ENCODE data around the gene MLH1. TPM values are rescaled to one million over a fixed set of nuclear protein-coding genes. Genes with fewer than 3 reads are reported as not detected.

Gene MLH1
- total and polyA plus RNA-seq, 10 of the 15 experiments (the other 5 are each of a cell fraction or from before 2014, with no cell fraction given), result 58.6 to 109 (median 81.4) TPM

DNA sequence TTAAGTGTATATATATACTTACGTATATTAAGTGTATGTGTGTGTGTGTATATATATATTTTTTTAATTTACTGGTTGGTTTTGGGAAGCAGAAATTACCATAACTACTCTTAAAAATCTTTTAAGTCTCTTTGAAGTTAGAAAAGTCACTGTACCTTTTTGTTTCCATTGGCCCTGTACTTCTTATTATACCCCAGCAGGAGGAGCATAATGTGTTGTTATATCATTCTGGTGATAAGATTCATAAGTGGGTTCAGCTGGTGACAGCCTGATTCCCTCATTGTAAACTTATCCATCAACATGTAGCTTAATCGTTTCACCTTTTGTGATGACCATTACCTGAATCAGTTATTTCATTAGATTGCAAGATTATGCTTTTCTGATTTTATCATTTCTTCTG lies 30.8 kb downstream of the MLH1 start (continued):
- TF ChIP-seq PBX3 (IDR thresholded peaks at IDR 0.05; ENCODE audit: insufficient replicate concordance, low read depth, low read length) (no peak), CUX1 (IDR thresholded peaks at IDR 0.05; ENCODE audit: insufficient replicate concordance, low read depth, low read length) (no peak)

- WGBS (ENCODE audit: insufficient coverage, insufficient replicate concordance, low lambda C conversion rate, missing lambda C conversion rate), result 97% methylated on average over 3 of the region's 3 CpGs
- peak; percentile 93 for ATAC-seq
- ChIA-PET RAD21 (ENCODE audit: unreplicated experiment) (interaction anchor here (0.6 to 3.2 kb wide), 20 partner anchors 12 to 1807 kb away, joined by 3 to 17 read pairs (median 4); partner anchors contain the start of genes EPM2AIP1, LRRFIP2 and MLH1), CTCF (interaction anchor here (0.6 to 3.5 kb wide), 27 partner anchors 10 to 422 kb away, joined by 3 to 51 read pairs (median 5); partner anchors contain the start of genes EPM2AIP1 and MLH1), SMC1A (ENCODE audit: uncharacterized antibody, unreplicated experiment) (interaction anchor here (0.7 to 2.2 kb wide), 23 partner anchors 9 to 1090 kb away, joined by 3 to 27 read pairs (median 4); partner anchors contain the start of genes LRRFIP2 and MLH1), POLR2A (interaction anchor here (0.9 to 1.6 kb wide), 2 partner anchors 31 to 180 kb away, joined by 3 to 6 read pairs; partner anchors contain the start of genes EPM2AIP1 and MLH1)
- no peaks in the 10 kb centered on the region for H3K79me2 ChIP-seq (ENCODE audit: control insufficient read depth, insufficient read depth, low read length)
- H3K9me3 ChIP-seq (replicated peaks; ENCODE audit: control insufficient read depth, insufficient read depth, low read length), result no peaks in the 10 kb centered on the region
- no peak overlapping the region for H3K27ac ChIP-seq (ENCODE audit: control insufficient read depth, insufficient read depth)
- intact Hi-C loops (cut with micrococcal nuclease; ENCODE audit: unreplicated experiment), result loop anchor here (2.0 kb wide), 1 partner anchor 188 kb away; no protein-coding TSS in a partner anchor
- BruUV-seq (replicated peaks), result no TSS peak
- H3K4me2 ChIP-seq (ENCODE audit: control insufficient read depth, insufficient read depth), result no peak overlapping the region; the same call in 1 of the 2 replicates
- H3K4me3 ChIP-seq, result no peak overlapping the region
- peaks cover 2% of the 10 kb centered on the region; the same call in 1 of the 2 replicates for H4K20me1 ChIP-seq (ENCODE audit: control insufficient read depth, insufficient read depth)
- no peak overlapping the region for H2AFZ ChIP-seq (ENCODE audit: control insufficient read depth, low read depth, low read length)
- in situ Hi-C loops (cut with MboI), result loop anchor here (5.0 kb wide), 1 partner anchor 187 kb away; no protein-coding TSS in a partner anchor
- H3K4me1 ChIP-seq (ENCODE audit: control insufficient read depth, insufficient read depth, low read length), result peaks cover 4% of the 10 kb centered on the region; the same call in 1 of the 2 replicates
- peaks cover 13 to 21% of the 10 kb centered on the region in 2 experiments for H3K36me3 ChIP-seq (ENCODE audit: control insufficient read depth in 2 of 2, insufficient read depth in 2 of 2, low read length in 1 of 2)
- H3K27me3 ChIP-seq (replicated peaks in 1 of 2; ENCODE audit: control insufficient read depth in 2 of 2, insufficient read depth in 2 of 2, low read length in 1 of 2), result no peaks in the 10 kb centered on the region
- no peak for FAIRE-seq
- no peak overlapping the region for H3K9ac ChIP-seq (ENCODE audit: control insufficient read depth, insufficient read depth, low read length)
- peak; percentile 19 for DNase-seq (ENCODE audit: low read depth, low spot score)
- TF ChIP-seq YBX1 (IDR thresholded peaks at IDR 0.05), result no peak
- TF ChIP-seq BCL11A (IDR thresholded peaks at IDR 0.05; ENCODE audit: low read depth, low read length), result peak; percentile 61
- peak; percentile 44 for TF ChIP-seq IKZF1 (conservative IDR thresholded peaks at IDR 0.05)
- no peak for TF ChIP-seq EZH2 (IDR thresholded peaks at IDR 0.05; ENCODE audit: borderline replicate concordance, control insufficient read depth, low read depth, low read length)
- TF ChIP-seq NFIC (IDR thresholded peaks at IDR 0.05; ENCODE audit: low read depth, low read length), result no peak
- TF ChIP-seq IKZF2 (IDR thresholded peaks at IDR 0.05), result peak; percentile 59 to 72
- no peak for TF ChIP-seq RBBP5 (conservative IDR thresholded peaks at IDR 0.05)
- TF ChIP-seq MTA2 (IDR thresholded peaks at IDR 0.05; ENCODE audit: low read depth), result peak; percentile 78
- TF ChIP-seq ZBED1 (IDR thresholded peaks at IDR 0.05; ENCODE audit: borderline replicate concordance), result no peak
- TF ChIP-seq, protein P1, sequence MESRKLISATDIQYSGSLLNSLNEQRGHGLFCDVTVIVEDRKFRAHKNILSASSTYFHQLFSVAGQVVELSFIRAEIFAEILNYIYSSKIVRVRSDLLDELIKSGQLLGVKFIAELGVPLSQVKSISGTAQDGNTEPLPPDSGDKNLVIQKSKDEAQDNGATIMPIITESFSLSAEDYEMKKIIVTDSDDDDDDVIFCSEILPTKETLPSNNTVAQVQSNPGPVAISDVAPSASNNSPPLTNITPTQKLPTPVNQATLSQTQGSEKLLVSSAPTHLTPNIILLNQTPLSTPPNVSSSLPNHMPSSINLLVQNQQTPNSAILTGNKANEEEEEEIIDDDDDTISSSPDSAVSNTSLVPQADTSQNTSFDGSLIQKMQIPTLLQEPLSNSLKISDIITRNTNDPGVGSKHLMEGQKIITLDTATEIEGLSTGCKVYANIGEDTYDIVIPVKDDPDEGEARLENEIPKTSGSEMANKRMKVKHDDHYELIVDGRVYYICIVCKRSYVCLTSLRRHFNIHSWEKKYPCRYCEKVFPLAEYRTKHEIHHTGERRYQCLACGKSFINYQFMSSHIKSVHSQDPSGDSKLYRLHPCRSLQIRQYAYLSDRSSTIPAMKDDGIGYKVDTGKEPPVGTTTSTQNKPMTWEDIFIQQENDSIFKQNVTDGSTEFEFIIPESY (IDR thresholded peaks at IDR 0.05), result no peak
- TF ChIP-seq ZNF24 (IDR thresholded peaks at IDR 0.05), result peak; percentile 89
- peak; percentile 89 for TF ChIP-seq SPI1 (IDR thresholded peaks at IDR 0.05; ENCODE audit: borderline replicate concordance, insufficient read depth, low read depth, low read length)
Measured at GRCh38 chr3:37024820-37025405, 31.6 kb downstream of the MLH1 start.

Data from GM12878 (cell line).